Measurements from ENCODE around the gene PPP4C. TPM values are rescaled to one million over a fixed set of nuclear protein-coding genes. Genes with fewer than 3 reads are reported as not detected.
"Not testable (repeated sequence)": the region's sequence is repeated elsewhere in the genome, so short reads cannot be mapped to it uniquely, and the experiment has no call there.

PPP4C gene
- total RNA-seq, 1 donor from 2014 or later = 256 TPM

DNA sequence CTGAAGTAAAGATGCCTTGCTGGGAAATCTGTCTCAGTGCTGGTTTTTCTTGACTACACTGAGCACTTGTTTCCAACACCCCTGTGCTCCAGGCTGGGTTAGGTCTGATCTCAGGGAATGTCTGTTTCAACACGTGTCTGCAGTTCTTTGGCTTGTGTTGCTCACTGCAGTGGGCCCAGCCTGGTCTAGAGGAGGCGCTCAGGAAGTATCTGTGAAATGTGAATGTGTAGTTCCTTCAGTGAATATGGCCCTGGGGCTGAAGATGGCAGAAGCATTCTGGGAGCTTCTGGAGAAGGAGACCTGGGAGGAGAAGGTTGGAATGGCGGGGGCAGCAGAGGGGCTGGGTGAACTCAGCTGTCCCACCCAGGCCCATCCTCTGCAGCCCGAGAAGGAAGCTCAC, 28.3 kb downstream of the PPP4C start:
- no peak for DNase-seq

DNA sequence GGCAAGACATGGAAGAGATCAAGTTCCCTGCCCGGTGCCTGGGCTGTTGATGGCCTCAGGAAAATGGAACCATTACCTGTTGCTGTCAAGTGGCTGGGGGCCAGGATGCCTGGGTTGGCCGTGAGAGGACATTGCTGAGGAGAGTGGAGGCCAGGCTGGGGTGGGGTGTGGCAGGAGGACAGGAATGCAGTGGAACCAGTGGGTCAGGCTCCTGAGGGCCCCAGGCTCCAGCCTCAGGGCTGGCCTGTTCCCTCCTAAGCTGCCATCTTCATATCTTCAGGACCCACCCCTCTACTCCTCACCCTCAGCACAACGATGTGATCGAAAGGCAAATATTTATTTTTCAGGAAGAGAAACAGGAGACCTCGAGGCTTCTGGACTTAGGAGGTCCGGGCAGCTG, 28.7 kb downstream of the PPP4C start:
- DNase-seq = no peak

DNA sequence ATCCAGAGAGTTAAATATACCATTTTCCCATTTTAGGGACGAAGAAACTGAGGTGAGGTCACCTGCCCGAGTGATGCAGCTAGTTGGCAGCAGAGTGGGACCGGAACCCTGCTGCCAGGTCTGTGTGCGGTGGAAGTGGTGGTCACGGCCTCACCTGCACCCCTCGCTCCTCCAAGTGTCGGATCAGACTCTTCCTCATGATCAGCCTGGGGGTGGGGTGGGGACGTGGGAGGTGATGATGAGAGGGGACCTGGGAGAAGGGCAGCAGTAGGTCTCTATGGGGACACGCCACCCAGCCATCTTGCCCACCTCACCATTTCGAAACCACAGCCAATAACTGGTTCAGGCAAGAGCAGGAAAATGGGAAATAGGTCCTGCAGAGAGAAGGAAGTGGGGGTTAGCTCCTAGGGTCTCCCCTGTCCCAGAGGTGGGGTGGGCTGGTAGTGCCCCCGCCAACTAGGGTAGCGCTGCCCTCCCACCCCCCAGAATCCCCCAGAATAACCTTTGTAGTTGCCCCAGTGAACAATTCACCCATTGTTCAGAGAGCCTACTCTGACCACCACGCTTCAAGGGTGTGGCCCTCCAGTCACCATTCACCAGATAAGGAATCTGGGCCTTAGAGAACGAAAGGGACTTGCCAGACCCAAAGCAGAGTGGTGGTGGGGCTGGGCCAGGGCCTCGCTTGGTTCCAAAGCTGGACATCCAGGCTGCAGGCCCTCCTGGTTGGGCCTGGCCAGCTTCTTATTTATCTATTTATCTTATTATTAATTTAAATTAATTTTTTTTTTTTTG, 32.5 kb downstream of the PPP4C start:
- DNase-seq = no peak

DNA sequence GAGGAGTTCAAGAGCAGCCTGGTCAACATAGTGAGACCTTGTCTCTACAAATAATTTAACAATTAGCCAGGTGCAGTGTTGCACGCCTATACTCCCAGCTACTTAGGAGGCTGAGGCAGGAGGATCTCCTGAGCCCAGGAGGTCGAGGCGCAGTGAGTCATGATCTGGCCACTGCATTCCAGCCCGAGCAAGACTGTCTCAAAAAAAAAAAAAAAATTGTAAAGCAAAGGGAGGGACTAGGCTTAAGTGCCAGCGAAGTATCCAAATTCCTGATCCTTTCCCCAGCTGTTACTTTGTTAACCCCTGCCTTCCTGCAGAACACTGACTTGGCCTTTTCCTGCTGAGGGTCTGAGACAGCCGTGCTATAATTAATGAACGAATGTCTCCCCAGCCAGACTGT, 34.9 kb downstream of the PPP4C start:
- DNase-seq = no peak

DNA sequence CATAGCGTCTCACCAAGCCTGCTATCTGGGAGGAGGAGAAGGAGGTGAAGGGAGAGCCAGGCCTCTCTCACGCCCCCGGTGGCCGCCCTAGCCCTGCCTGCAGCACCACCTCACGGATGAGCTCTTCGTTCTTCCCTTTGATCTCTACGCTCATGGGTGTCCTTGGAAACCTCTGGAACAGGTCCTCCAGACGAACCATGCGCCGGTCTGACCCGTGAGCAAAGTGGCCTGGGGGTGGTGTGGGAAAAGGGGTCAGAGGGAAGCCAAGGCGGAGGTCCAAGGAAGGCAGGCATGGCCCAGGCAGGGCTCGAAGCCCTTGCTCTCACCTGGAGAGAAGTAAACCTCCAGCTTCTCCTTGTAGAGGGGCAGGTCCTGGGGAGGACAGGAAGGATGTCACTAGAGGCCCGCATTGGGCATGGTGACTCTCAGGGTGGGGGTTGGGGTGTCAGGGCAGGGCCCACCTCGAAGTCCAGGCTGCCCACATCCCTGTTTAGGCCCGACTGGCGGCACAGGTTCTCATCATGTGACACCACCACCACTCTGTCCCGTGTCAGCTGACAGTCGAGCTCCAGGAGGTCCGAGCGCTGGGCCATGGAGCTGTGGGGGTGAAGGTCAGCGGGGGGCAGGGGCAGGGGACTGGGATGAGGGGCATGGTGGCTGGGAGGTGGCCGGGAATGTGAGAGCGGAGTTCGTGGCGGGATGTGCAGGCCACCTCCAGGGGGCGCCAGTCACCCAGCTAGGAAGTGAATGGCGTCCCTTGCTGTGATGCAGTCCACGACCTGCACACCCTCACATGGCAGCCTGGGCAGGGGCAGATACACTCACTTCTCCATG, 36.6 kb downstream of the PPP4C start:
- DNase-seq = peak; percentile 79

DNA sequence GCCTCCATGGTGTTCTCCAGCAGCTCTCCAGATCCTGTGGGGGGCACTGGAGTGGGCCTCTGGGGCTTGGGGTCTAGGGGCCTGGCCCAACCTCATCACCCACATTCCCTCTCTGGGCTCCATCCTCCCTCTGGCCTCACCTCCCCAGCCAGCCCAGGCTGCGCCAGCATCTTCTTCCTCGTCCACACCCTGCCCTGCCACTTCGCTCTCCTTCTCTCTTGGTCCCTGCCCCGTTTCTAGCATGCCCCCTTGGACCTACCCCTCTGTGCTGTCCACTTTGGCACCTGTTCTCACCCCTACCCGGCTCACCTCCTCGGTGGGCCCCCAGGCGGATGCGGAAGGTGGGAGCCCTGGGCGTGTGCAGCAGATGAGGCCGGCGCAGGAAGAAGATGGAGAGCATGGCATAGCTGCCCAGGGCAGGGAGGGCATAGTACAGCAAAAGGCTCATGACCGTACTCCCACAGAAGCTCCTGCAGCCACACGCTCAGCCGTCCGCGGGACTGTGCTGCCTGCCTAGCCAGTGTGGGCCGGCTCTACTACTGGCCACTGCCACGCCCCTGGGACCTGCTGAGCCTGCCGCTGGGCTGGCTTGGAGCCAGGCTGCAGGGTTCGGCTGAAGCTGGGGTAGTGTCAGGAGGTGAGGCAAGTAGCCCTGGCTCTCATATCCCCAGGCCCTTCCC, 37.4 kb downstream of the PPP4C start, which contains the start of gene GDPD3:
TSS of gene GDPD3 (minus strand) at position 507 of the 680 bp plus-strand sequence. CDS start at position 448, 59 bp downstream.
- DNase-seq = no peak

DNA sequence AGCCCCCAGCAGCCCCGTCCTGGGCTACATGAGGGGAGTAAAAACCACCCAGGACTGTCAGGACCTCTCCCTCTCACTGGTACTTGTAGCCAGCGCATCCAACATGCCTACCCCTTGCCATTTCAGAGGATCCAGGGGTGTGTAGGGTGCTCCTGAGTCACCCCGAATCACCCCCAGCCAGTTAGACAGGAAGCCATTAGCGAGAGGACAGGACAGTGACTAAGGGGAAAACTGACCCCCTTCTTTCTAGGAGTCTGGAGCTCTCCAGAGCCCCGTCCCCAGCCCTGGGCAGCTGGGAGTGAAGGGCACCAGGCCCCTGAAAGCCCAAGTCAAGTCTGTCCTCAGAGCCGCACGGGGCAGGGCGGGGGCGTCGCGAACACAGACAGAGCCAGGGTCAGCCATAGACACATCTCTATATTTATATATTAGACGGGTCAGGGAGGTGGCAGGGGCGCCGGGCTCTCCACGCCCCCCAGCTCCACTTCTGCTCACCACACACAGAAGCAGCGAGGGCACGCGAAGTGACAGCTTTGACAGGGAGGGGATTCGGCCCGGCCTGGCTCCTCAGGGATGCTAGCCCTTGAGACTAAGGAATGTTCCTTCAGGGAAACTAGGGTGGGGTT, 38.0 kb downstream of the PPP4C start:
- no peak for DNase-seq

DNA sequence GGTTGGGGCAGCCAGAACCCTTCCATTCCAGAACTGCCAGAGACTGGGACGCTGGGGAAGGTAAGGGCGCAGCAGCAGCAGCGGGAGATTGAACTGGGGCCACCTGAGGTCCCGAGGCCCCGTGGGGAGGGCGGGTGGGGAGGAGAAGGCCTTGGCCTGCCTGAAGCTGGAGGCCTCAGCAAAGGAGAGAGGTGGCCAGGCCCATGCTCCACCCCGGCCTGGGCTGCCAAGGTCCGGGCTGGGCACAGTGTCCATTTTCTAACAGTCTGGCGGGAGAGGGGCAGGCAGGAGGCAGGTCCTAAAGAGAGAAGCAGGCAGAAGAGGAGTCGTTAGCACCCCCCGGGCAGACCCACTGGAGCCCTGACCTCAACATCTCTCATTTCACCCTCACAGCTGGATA, 38.6 kb downstream of the PPP4C start:
- DNase-seq = no peak

DNA sequence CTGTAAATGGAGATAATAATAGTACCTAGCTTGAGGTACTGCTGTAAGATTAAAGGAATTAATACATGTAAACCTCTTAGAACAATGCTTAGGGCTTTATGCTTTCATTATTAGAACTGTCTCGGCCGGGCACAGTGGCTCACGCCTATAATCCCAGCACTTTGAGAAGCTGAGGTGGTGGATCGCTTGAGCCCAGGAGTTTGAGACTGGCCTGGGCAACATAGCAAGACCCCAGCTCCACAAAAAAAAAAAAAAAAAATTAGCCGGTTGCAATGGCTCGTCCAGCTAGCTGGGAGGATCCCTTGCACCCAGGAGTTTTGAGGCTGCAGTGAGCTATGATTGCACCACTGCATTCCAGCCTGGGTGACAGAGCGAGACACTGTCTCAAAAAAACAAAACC, 39.0 kb downstream of the PPP4C start:
- DNase-seq = not testable (repeated sequence)

DNA sequence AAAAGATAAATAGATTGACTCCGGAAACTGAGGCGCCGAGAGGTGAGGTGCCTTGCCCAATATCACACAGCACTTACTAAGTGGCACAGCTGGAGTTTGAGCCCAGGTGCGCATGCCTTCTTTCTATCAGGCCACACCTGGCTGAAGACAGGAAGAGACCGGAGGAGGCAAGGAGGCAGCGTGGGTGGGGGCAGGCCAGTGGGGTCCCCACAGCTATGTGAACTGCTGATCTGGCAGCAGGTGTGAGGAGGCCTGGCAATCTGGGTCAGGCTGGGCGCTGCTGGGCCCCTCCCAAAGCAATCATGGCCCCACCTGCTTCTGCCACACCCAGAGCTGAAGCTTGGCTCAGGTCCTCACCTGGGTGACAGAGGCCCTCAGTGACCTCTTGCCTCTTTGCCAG, 39.4 kb downstream of the PPP4C start:
- DNase-seq = no peak

DNA sequence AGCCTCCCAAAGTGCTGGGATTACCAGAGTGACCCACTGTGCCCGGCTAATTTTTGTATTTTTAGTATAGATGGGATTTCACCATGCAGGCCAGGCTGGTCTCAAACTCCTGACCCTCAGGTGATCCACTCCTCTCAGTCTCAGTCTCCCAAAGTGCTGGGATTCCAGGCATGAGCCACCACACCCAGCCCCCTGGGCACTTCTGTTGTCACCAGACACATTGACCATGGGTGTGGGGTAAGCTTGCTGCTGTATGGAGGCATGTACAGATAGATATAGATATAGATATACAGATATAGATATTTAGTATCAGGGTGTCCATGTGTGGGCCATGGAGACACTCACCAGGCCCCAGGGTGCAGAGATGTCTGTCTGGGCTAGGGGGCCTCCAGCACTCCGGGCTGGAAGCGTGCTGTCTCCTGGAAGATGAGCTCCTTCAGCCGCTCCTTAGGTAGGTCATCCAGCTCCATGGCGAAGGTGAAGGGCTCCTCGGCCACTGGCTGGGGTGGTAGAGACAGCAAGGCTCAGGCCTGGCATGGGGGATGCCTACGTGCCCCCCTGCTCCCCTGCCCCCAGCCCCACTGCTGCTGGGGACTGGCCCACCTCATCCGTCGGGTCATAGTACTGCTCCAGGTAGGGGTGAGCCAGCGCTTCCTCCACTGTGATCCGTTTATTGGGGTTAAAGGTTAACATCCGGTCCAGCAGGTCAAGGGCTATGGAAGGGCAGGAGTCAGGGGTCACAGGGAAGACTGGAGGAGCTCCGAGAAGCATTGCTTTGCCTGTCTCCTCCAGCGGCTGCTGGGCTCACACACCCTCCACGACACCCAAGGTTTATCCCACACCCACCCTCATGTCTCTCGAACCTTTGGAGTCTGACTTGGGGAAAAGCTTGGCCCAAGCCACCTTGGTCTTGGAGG, 40.8 kb downstream of the PPP4C start:
- DNase-seq = no peak

DNA sequence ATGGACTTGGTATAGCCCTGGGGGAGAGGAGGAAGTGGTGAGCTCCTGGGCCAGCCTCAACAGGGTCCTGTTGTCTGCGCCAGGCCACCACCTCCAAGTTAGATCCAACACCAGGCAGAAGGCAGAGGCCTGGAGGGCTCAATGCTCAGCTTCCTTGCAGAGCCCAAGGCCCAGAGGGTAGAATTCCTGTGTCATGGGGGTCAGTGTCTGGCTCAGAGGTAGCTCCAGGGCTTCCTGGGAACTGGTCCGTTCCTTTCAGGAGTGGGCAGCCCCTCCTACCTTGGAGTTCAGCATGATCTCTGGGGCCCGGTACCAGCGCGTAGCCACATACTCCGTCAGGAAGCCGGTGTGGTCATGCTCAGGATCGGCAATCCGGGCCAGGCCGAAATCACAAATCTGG, 42.0 kb downstream of the PPP4C start:
- no peak for DNase-seq

DNA sequence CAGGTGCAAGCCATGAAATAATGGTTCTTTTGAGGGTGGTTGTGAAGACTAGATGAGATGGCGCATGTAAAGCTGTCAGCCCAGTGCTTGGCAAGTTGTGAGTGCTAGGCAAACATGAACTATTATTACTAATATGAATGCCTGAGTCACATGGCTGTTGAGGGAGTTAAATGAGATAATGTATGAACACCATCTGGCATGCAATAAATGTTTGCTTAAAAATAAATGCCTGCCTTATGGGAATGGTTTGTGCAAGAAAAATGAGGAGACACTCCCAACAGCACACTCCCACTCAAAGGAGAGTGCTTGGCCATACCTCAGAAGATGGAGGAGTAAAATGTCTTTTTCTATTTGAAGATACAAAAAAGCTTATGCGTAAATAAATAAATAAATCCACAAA, 43.6 kb downstream of the PPP4C start:
- DNase-seq = no peak

DNA sequence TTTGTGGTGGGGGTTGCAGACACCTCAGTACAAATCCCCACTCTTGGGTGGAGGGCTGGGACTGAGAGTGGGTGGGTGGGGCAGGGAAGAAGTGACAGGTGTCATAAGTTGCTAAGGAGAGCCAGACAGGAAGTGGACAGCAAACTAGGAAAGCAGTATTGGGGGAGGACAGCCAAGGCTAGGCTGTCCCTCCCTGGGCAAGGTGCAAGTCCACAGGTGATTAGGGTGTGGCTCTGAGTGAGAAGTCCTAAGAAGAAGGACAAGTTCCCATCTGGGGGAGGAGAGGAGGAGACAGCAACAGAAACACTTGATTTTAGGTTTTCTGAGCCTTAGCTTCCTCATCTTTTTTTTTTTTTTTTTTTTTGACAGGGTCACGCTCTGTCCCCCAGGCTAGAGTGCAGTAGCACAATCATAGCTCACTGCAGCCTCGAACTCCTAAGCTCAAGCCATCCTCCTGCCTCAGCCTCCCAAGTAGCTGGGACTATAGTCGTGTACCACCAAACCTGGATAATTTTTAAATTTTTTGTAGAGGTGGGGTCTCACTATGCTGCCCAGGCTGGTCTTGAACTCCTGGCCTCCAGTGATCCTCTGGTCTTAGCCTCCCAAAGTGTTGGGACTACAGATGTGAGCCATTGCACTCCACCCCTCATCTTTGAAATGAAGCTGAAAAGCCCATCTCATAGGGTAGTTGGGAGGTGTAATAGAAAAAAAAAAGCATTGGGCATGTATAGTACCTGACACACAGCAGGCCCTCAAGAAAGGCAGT, 44.7 kb downstream of the PPP4C start:
- DNase-seq = no peak

DNA sequence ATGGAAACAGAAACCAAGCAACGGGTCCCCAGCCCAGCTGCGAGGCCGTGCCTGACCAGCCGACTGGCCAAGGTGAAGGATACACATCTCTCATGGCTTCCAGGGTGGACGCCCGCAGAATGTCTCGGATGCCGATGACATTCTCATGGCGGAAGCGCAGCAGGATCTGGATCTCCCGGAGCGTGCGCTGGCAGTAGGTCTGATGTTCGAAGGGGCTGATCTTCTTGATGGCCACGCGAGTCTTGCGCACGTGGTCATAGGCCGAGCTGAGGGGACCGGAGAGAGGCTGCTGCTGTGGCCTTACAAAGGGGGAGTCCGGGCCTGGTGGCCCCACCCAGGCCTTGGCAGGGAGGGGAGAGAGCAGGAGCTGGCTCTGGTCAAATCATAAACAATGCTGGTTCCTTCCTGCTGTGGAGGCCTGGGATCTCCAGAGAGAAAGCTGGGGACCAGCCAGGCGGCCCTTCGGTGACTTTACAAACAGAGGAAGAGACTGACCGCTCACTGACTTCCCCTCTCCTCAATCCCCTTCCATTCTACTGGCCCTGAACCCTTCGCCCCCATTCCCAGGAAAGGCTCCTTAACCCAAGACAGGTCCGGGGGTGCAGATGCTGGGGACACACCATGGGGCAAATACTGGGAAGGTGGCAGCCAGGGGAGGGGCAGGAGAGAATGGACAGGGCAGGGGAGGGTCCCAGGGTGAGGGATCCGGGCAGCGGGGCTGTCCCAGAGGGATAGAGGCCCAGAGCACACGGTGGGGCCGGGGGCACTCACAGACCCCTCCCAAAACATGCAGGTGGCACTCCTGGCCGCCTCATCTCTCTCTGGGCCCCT, 46.2 kb downstream of the PPP4C start:
- peak; percentile 72 for DNase-seq

DNA sequence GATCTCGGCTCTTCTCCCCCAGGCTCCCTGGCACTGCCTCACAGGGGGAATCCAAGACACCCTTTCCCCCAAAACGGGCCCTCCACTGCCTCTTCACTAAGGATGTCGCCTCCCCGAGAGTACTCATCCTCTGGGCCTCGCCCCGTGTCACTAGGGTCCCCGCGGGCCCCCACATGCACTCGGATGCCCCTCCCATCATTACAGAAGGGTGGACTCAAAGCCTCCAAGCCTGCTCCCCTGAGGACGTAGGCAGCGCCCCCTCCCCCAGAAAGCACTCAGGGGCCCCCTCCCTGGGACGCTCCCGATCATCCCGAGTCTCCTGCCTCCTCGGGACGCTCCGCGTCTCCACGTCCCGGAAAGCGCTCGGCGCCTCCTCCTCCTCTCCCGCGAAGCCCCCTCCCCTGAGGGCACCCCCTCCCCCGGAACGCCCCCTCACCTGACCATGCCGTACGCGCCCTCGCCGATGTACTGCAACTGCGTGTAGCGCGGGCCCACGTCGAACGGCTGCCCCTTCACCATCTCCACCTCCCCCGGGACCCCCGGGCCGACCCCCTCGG, 46.9 kb downstream of the PPP4C start:
- peak; percentile 42 for DNase-seq

DNA sequence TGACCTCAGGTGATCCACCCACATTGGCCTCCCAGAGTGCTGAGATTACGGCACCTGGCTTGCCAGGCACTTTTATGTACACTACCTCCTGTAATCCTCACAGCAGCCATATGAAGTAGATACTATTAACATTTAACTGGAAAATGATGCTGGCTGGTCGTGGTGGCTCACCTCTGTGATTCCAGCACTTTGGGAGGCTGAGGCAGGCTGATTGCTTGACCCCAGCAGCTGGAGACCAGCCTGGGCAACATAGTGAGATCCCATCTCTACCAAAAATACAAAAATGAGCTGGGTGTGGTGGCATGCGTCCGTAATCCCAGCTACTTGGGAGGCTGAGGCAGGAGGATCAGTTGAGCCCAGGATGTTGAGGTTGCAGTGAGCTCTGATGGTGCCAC, 49.2 kb downstream of the PPP4C start:
- DNase-seq = no peak

DNA sequence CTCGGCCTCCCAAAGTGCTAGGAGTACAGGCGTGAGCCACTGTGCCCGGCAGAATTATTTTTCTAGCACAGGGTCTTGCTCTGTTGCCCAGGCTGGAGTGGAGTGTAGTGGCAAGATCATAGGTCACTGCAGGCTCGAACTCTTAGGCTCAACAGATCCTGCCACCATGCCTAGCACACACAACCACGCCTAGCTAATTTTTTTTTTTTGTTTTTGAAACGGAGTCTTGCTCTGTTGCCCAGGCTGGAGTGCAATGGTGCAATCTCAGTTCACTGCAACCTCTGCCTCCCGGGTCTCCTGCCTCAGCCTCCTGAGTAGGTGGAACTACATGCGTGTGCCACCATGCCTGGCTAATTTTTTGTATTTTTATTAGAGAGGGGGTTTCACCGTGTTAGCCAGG, 49.9 kb downstream of the PPP4C start:
- DNase-seq = not testable (repeated sequence)

DNA sequence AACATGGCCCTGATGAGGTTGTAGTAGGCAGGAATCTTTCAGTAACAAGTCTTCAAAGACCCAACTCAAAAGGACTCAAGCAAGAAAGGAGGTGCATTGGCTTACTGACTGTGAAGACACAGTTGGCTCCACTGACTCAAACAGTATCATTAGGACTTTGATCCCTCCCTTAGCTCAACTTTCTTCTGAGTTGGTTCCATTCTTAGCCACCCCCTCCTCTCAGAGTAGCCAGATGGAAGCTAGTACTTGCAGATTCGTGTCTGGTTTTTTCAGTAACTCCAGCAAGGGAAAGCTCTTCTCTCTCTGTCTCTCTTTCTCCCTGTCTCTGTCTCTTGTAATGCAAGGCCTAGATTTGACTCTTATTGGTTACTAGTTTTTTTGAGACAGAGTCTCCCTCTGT, 52.2 kb downstream of the PPP4C start:
- DNase-seq = no peak

Data from dermis blood vessel endothelial cell (primary cell).